Measurements from ENCODE around the gene PHLDB1.

DNA sequence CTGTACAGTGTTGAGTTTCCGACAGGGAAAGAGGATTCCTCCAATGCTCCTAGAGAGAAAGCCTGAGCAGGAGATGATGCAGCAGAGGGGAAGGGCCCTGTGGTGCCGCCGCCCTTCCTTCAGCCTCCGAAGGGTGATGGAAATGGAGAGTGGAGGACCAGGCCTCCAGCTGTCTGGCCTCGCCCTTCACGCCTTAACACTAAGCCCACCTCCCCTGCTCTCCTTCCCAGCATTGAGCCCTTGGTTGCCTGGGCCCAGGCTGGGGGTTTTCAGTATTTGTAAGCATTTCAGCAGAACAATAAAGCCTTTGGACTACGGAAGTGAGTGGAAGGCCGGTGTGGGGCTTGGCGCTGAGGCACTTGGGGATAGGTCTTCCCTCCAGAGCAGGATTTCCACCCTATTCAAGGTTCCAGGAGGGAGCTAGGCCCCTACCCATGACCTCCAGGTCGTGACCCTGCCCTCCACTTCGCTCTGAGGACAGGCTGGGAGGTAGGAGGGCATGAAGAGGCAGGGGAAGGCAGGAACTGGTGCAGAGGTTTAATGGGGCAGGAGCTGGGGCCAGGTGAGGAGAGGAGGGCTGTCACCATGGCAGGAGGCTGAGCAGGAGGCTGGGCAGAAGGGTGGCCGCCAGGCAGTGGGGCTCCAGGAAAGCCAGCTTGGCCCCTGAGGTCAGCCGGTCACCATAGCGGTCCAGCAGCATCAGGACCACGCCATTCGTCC lies 50.5 kb downstream of the PHLDB1 start:
- no peak for TF ChIP-seq CTBP1 (IDR thresholded peaks at IDR 0.05; ENCODE audit: borderline replicate concordance)
- TF ChIP-seq FOXM1 (IDR thresholded peaks at IDR 0.05; ENCODE audit: borderline replicate concordance) = no peak
- no peak for TF ChIP-seq SUZ12 (IDR thresholded peaks at IDR 0.05)
- TF ChIP-seq ZNF384 (IDR thresholded peaks at IDR 0.05) = no peak
- no peak for TF ChIP-seq TARDBP (IDR thresholded peaks at IDR 0.05)
- no peak for TF ChIP-seq SP1 (IDR thresholded peaks at IDR 0.05)
- no peak for TF ChIP-seq BHLHE40 (IDR thresholded peaks at IDR 0.05; ENCODE audit: borderline replicate concordance)
- no peak for TF ChIP-seq L3MBTL2 (conservative IDR thresholded peaks at IDR 0.05)
- TF ChIP-seq LEF1 (IDR thresholded peaks at IDR 0.05; ENCODE audit: borderline replicate concordance) = no peak
- no peak for TF ChIP-seq FOXK2 (IDR thresholded peaks at IDR 0.05)
- no peak for TF ChIP-seq FOXA1 (IDR thresholded peaks at IDR 0.05)
- no peak for TF ChIP-seq ELF4 (IDR thresholded peaks at IDR 0.05)
- no peak for TF ChIP-seq ARNT (IDR thresholded peaks at IDR 0.05)
- no peak for TF ChIP-seq HDGF (IDR thresholded peaks at IDR 0.05; ENCODE audit: borderline replicate concordance)
